HepG2 (cell line): ENCODE measurements around the gene ZNF10. TPM values are rescaled to one million over a fixed set of nuclear protein-coding genes. Genes with fewer than 3 reads are reported as not detected.

Experiments used
- FLYWCH1 ChIP-seq: sonication (generic); formaldehyde crosslinking; IDR thresholded peaks from 2 replicates; pipeline ENCODE4 v1.8.1; 2023; ENCODE audit warnings: mild to moderate bottlenecking, missing genetic modification reagents
- FOSL2 ChIP-seq: sonication (generic); formaldehyde crosslinking; IDR thresholded peaks from 2 replicates; pipeline ENCODE4 v1.4.0; 2020; ENCODE audit warnings: missing genetic modification reagents
- GTF3A ChIP-seq: sonication (generic); formaldehyde crosslinking; conservative IDR thresholded peaks from 2 replicates; pipeline ENCODE4 v1.4.0; 2020; ENCODE audit warnings: mild to moderate bottlenecking, missing genetic modification reagents
- HDAC1 ChIP-seq: sonication (generic); formaldehyde crosslinking; IDR thresholded peaks from 2 replicates; pipeline ENCODE4 v1.5.1; 2020; ENCODE audit warnings: mild to moderate bottlenecking, missing genetic modification reagents
- IRX3 ChIP-seq: sonication (generic); formaldehyde crosslinking; IDR thresholded peaks from 2 replicates; pipeline ENCODE4 v1.8.1; 2023; ENCODE audit warnings: mild to moderate bottlenecking, low read depth, missing genetic modification reagents, borderline replicate concordance
- MAZ ChIP-seq, 2 experiments: sonication (generic) in 1 of 2; formaldehyde crosslinking in 1 of 2; IDR thresholded peaks; 2 replicates each; pipeline versions ENCODE4 v1.5.0 to v1.6.1; 2012 to 2020; ENCODE audit warnings: low read depth in 2 of 2, mild to moderate bottlenecking in 2 of 2, borderline replicate concordance in 1 of 2, improper control_type of control experiment in 1 of 2, low read length in 1 of 2, missing genetic modification reagents in 1 of 2, moderate library complexity in 1 of 2
- MTF1 ChIP-seq: sonication (generic); formaldehyde crosslinking; IDR thresholded peaks from 2 replicates; pipeline ENCODE4 v1.5.0; 2020; ENCODE audit warnings: missing genetic modification reagents
- SATB2 ChIP-seq: sonication (generic); formaldehyde crosslinking; IDR thresholded peaks from 2 replicates; pipeline ENCODE4 v1.5.0; 2020; ENCODE audit warnings: missing genetic modification reagents
- TFE3 ChIP-seq: IDR thresholded peaks from 2 replicates; pipeline ENCODE4 v1.6.1; 2016
- ZBTB1 ChIP-seq: sonication (generic); formaldehyde crosslinking; IDR thresholded peaks from 2 replicates; pipeline ENCODE4 v1.4.0; 2020; ENCODE audit warnings: missing genetic modification reagents, borderline replicate concordance
- ZBTB26 ChIP-seq: IDR thresholded peaks from 2 replicates; pipeline ENCODE4 v1.6.1; 2016; ENCODE audit warnings: missing compliant biosample characterization, missing genetic modification reagents, borderline replicate concordance
- ZBTB7A ChIP-seq: sonication (generic); formaldehyde crosslinking; IDR thresholded peaks from 2 replicates; pipeline ENCODE4 v1.8.0; 2022; ENCODE audit warnings: mild to moderate bottlenecking, missing genetic modification reagents
- ZFAT ChIP-seq: sonication (generic); formaldehyde crosslinking; conservative IDR thresholded peaks from 2 replicates; pipeline ENCODE4 v1.8.1; 2023; ENCODE audit warnings: missing genetic modification reagents, inconsistent platforms
- ZNF296 ChIP-seq: sonication (generic); formaldehyde crosslinking; conservative IDR thresholded peaks from 2 replicates; pipeline ENCODE4 v1.5.0; 2020; ENCODE audit warnings: mild to moderate bottlenecking, missing genetic modification reagents
- ZNF367 ChIP-seq: sonication (generic); formaldehyde crosslinking; IDR thresholded peaks from 2 replicates; pipeline ENCODE4 v1.4.0; 2020; ENCODE audit warnings: missing genetic modification reagents, borderline replicate concordance
- ZNF501 ChIP-seq: sonication (generic); formaldehyde crosslinking; IDR thresholded peaks from 2 replicates; pipeline ENCODE4 v1.5.1; 2020; ENCODE audit warnings: mild to moderate bottlenecking, moderate library complexity, missing genetic modification reagents
- ZNF546 ChIP-seq: sonication (generic); formaldehyde crosslinking; conservative IDR thresholded peaks from 2 replicates; pipeline ENCODE4 v1.8.1; 2023; ENCODE audit warnings: mild to moderate bottlenecking, missing genetic modification reagents
- ZNF567 ChIP-seq: sonication (generic); formaldehyde crosslinking; IDR thresholded peaks from 2 replicates; pipeline ENCODE4 v1.8.1; 2023; ENCODE audit warnings: mild to moderate bottlenecking, missing genetic modification reagents, borderline replicate concordance
- ZNF574 ChIP-seq: sonication (generic); formaldehyde crosslinking; IDR thresholded peaks from 2 replicates; pipeline ENCODE4 v1.4.0; 2020; ENCODE audit warnings: missing genetic modification reagents
- ZNF740 ChIP-seq: sonication (generic); formaldehyde crosslinking; IDR thresholded peaks from 2 replicates; pipeline ENCODE4 v1.4.0; 2020; ENCODE audit warnings: missing genetic modification reagents
- ZNF747 ChIP-seq: sonication (generic); formaldehyde crosslinking; IDR thresholded peaks from 2 replicates; pipeline ENCODE4 v1.8.1; 2023; ENCODE audit warnings: missing genetic modification reagents, mild to moderate bottlenecking, borderline replicate concordance
- ZSCAN22 ChIP-seq: sonication (generic); formaldehyde crosslinking; IDR thresholded peaks from 2 replicates; pipeline ENCODE4 v1.4.0; 2020; ENCODE audit warnings: mild to moderate bottlenecking, missing genetic modification reagents
- polyA plus RNA-seq, 8 experiments: library from polyadenylated mRNA; depleted of rRNA in 3 of 8; stranded (reverse) in 7 of 8; unstranded in 1 of 8; fragments of >200 nt; fragmentation: Illumina TruSeq in 4 of 8; extraction: Trizol in 4 of 8; gene quantifications; 2 replicates each; pipeline versions ENCODE4 v1.2.1 to v1.2.3, GENCODE V29; 2011 to 2016; ENCODE audit warnings: low read depth in 4 of 8, missing spikeins in 1 of 8, mixed read lengths in 1 of 8; ENCODE audit not compliant: insufficient read depth in 1 of 8
- total RNA-seq, 5 experiments: library from RNA; depleted of rRNA; stranded (reverse); fragments of >200 nt; fragmentation: Illumina TruSeq; extraction: Trizol; gene quantifications; 2 replicates each; pipeline ENCODE4 v1.2.3, GENCODE V29; 2016; ENCODE audit warnings: low read depth in 1 of 5

ZNF10 gene
- total and polyA plus RNA-seq, 2 of the 13 experiments (the other 11 are each of a cell fraction or from before 2014, with no cell fraction given) = 2.9 to 6.5 TPM

GRCh38 chr12:133130038-133130807 lies at the start of gene ZNF10, which contains the start of gene ZNF891 (continued):
- peak; percentile 50; the same call in 1 of the 2 replicates for TF ChIP-seq ZNF747 (CRISPR knock-in tag)
- TF ChIP-seq HDAC1 (CRISPR knock-in tag) = peak; percentile 82
- no peak for TF ChIP-seq GTF3A (CRISPR knock-in tag)
- peak; percentile 33 for TF ChIP-seq FOSL2
- TF ChIP-seq ZNF501 (CRISPR knock-in tag) = peak; percentile 98
- no peak for TF ChIP-seq ZNF740 (CRISPR knock-in tag)
- TF ChIP-seq ZNF296 (CRISPR knock-in tag) = no peak
- TF ChIP-seq ZNF367 = no peak
- TF ChIP-seq TFE3 = peak; percentile 55; the same call in 1 of the 2 replicates
- 0 out of 2 replicates have a peak, but pooled peaks have one; percentile 52 for TF ChIP-seq ZNF546
- TF ChIP-seq MAZ (IDR thresholded peaks at IDR 0.05; ENCODE audit: borderline replicate concordance, low read depth, low read length) = peak; percentile 81
- peak; percentile 95 for TF ChIP-seq MAZ (CRISPR knock-in tag; IDR thresholded peaks at IDR 0.05; ENCODE audit: low read depth)
- TF ChIP-seq SATB2 = peak; percentile 43; the same call in 1 of the 2 replicates
- no peak for TF ChIP-seq ZSCAN22 (CRISPR knock-in tag)
- no peak for TF ChIP-seq MTF1
- TF ChIP-seq FLYWCH1 (CRISPR knock-in tag) = no peak
- TF ChIP-seq IRX3 (CRISPR knock-in tag) = no peak
- TF ChIP-seq ZBTB1 (CRISPR knock-in tag) = 0 out of 2 replicates have a peak, but pooled peaks have one; percentile 33
- peak; percentile 89 for TF ChIP-seq ZNF574
- TF ChIP-seq ZBTB7A (CRISPR knock-in tag) = peak; percentile 57
- no peak for TF ChIP-seq ZNF567 (CRISPR knock-in tag)
- TF ChIP-seq ZFAT (CRISPR knock-in tag) = no peak; the same call in 1 of the 2 replicates
- TF ChIP-seq ZBTB26 (CRISPR knock-in tag) = no peak; the same call in 1 of the 2 replicates
